Subcutaneous adipose tissue (tissue), 4 donors: ENCODE results near the gene CORO7. TPM values are rescaled to one million over a fixed set of nuclear protein-coding genes. Genes with fewer than 3 reads are reported as not detected.

Experiments used
- CTCF ChIP-seq: fragments of 450-650 bp; IDR thresholded peaks from one replicate; pipeline ENCODE4 v1.5.1; 2016; ENCODE audit warnings: low read depth, mild to moderate bottlenecking, control low read depth, antibody characterized with exemption, moderate library complexity
- total RNA-seq, 4 donors: library from RNA; depleted of rRNA; stranded (reverse); fragments of >200 nt; gene quantifications; one replicate each; pipeline ENCODE4 v1.1.0, GENCODE V29; 2016

The CORO7 gene
- total RNA-seq, 4 donors from 2014 or later = 15.5 to 40.9 (median 24.7) TPM

DNA sequence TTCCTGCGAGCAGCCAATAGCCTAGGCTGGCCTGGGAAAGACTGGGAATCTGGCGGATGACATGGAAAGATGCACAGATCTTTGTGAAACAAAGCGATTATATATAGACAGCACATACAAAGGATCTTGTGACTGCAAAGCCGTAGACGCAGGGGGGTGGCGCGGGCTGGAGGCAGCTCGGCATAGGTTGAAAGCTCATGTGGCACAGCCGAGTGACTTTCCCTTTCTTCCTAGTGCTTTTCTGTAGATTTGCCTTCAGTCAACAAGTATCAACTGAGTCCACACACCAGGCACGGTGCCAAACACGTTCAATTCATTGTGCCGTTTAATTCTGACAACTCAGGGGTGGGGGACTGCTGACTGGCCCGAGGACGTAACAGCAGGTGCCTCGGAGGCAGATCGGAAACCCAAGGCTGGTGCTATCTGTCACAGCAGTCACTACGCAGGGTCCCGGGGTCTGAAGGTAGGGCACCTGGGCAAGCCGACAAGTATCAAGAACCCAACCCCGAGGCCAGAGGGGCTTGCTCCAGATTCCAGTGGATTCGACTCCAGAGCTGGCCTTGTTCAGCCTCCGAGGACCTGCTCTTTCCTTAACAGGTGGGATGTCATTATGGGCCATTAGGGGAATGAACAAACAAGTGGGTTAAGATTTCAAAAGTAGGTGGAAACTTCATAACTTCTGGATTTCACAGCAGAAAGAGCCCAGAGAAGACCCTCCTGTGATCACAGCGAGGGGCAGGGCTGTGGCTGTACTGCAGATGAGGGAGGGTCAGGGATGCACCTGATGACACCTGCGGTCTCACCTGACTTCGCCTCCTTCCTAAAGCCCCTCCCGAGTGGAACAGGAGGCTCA lies 71.2 kb downstream of the CORO7 start:
- no peak for TF ChIP-seq CTCF

DNA sequence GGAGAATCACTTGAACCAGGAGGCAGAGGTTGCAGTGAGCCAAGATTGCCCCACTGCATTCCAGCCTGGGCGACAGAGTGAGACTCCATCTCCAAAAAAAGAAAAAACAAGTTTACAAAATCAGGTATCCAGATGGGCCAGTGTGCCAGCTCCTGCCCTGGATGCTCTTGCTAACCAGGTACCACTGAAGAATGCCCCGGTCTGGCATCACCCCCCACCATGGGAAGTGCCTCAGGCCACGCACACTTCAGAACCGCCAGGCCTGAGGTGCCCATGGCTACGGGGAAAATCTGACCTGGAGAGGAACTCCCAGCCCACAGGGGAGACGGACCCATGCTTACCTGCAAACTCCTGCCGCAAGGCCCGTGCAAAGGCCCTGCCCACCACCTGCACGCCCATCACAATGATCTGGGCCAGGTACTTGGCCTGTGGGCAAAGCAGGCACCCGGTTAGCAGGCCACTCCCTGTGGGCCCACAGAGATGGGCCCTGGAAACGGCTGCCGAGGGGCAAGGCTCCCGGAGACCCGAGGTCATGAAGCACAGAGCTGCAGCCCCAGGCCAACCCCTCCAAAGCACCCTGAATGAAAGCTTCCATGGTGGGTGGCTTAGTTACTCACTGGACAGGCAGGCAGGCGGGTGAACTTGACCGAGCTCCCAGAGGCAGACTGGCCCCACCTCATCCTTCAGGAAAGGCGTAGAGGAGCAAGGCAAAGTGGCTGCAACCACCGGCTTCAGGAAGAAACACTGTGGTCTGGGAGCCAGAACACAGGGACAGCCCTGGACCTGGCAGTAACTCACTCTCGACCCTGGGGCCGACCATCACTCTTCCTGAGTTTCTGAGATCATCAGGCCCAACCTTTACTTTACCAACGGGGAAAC lies 73.3 kb downstream of the CORO7 start:
- no peak for TF ChIP-seq CTCF

DNA sequence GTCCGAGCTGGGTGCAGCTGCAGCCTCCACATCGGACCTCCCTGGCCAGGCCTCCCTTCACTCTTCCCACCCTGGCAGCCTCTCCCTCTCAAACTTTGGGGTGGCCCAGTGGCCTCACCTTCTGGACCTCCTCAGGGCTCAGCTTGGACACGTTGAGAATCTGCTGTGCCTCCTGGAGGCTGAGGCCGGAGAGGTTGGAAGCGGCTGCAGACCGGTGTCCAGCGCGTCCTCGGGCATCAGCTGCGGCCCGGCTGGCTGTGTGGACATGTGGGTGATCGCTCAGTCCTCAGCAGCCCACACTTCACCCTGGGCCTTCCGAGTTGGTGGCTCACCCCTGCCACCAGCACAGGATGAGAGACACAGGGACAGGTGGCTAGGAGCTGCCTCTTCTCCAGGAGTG lies 75.1 kb downstream of the CORO7 start:
- TF ChIP-seq CTCF = no peak

GRCh38 chr16:4340443-4340842 lies 76.0 kb downstream of the CORO7 start:
- no peak for TF ChIP-seq CTCF

GRCh38 chr16:4339909-4340308 lies 76.5 kb downstream of the CORO7 start:
- TF ChIP-seq CTCF = no peak

DNA sequence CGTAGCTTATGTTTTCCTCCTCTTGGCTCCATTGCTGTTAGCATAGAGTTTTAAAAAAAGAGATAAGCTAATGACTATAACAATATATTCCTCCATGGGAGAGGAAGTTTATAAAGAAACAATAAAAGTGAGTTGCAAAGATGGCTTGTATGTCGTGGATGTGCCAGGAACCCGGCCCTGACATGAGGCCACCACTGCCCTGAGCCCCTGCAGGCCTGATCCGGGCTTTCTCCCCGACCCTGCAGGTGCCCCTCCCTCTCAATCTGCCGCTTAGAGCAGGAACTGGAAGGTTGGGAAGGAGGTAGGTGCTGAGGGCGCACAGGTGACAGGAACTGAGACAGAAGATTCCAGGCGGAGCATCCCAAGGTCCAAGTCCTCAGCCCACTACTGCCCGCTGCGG lies 76.9 kb downstream of the CORO7 start:
- no peak for TF ChIP-seq CTCF

DNA sequence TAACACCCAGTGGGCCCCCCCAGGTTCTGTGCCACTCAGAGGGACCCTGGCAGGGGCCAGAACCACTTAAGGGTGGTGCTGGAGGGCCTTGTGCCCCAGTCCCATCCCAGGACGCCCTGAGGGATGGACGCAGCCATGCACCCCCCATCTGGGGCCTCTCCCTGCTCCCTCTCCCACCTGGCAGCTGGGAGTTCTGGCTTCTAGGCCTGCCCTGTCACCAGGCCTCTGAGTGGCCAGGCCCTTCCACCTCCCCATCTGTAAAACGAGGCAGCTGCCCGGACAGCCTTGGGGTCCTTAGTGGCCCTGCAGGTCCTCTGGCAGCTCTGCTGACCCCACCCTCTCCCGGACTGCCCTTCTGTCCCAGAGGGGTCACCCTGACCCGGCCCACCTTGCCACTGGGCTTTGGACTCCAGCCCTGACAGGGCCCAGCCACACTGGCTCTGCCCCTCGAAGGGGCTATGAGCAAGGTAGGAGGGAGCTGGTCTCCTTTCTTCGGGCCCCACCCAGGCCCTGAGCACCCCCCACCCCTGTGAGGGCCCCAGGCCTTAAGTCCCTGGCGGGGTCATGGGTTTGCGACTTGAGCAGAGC lies 77.6 kb downstream of the CORO7 start:
- no peak for TF ChIP-seq CTCF
